ENCODE results near the gene MYO16. TPM values are rescaled to one million over a fixed set of nuclear protein-coding genes. Genes with fewer than 3 reads are reported as not detected.
"Not testable (repeated sequence)": the region's sequence is repeated elsewhere in the genome, so short reads cannot be mapped to it uniquely, and the experiment has no call there.

MYO16 gene
- polyA plus RNA-seq, 4 donors: 0.38 to 0.55 (median 0.46) TPM

DNA sequence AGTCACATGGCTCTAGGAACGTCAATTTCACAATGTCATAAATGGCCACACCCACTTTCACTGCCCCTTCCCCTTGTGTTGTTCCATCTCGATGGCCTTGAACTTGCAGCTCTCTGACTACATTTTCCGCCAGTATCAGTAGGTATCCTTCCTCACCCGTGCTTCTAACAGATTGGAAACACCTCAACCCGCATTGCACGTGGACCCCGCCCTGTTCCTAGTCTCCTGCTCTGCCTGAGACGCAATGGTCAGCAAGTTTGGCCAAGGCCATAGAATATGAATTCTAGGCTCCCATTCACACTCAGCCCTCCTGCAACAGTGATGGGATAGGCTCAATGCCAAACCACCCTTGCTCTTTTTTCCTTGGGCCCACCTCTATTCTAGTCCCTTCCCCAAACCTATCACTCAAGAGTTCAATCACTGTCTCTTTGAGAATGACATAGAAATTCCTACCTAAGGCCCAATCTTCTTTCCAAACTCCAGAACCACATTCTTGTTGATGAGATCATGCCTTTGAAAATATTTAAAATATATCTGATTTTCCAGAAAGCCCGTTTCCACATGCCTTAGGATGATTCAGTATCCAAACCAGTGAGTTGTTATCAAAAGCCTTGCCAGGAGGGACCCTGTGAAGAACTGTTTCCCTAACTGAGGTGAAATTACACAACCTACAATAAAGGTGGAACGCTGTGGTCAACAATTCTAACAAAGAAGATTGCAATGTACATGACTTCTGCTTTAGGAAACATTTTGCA is 334.6 kb downstream of the MYO16 start:
- DNase-seq (ENCODE audit: low read depth in 4 of 4, low spot score in 2 of 4): no peak

DNA sequence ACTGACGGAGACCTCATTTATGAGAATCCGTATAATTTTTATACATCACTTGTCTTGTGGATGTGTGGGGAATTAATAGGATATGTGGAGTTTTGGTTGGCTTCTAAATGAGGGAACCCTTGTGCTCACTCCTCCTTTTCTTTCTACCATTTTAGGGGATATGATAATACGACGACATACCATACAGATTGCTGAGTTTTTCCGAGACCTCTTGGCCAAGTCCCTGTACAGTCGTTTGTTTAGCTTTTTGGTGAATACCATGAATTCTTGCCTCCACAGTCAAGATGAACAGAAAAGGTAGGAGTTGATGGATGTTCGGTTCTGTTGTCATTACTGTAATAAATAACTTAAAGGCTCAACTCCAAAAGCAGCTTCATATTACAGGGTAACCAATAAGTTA is 335.2 kb downstream of the MYO16 start:
- no peak for DNase-seq (ENCODE audit: low read depth in 4 of 4, low spot score in 2 of 4)

DNA sequence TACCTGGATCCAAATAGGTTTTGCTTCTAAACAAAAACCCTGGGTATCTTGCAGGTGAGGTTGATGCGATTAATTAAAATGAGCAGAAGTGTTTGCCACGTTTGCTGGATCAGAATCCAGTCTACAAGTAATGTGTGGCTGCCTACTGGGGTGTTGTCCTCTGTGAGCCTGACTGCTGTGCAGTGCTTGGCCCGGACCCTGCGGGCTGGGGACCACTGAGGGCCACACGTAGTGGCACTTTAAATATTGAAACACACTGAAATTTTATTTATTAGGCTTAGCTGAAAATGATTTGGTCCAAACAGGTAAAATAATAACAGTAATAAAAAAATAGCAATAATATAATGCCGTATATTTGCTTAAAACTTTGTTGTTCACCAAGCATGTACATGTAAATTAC is 338.0 kb downstream of the MYO16 start:
- no peak for DNase-seq (ENCODE audit: low read depth in 4 of 4, low spot score in 2 of 4)

DNA sequence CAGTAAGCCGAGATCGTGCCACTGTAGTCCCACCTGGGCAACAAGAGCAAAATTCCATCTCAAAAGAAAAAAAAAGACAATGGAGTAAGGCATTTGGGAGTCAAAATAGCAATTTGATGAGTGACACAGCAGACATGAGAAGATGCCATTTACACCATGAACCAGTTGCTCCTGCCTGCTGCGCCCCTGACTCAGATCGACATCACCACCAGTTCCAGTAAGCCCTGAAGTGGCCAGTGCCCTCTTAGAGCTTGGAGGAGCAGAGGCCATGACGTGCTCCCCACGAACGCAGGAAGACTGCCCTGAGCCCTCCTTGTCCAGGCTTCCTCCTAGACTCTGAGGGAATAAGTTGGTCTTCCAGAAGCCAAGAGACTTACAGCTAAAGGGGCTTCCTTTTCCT is 339.2 kb downstream of the MYO16 start:
- no peak for DNase-seq (ENCODE audit: low read depth in 4 of 4, low spot score in 2 of 4)

DNA sequence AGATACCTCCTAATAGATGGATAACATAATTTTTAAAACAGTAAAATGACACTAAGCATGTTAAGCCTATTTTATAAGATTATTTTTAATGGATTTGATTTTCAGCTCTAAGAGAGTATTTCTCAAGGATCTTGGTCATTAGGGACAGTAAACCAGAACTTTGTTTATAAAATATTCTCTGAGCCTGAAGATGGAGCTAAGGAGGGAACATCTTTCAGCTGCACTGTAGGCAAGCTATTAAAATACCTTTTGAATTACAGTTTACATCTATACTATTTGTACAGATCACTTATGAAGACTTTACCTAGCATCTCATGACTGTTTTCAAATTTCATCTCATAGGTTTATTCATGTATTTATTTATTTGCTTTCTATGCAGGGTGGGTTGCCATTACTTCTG is 345.3 kb downstream of the MYO16 start:
- no peak for DNase-seq (ENCODE audit: low read depth in 4 of 4, low spot score in 2 of 4)

DNA sequence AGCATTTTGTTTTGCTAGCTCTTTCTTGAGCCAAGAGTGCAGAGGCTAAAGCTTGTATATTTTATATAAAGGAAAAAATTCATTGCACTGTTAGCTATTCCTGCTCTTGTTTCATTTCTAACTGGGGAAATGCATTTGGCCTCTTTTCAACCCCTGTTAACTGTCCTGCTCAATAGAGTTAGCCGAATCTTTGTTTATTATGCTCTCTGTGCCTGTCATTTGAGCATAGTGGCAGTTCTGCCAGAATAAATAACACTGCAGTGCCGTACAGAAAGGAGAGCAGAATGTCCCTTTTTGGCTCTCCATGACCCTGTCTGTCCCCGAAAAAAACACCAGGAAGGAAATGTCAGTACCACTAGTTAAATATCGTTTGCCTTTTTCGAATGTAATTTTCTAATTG is 350.8 kb downstream of the MYO16 start:
- no peak for DNase-seq (ENCODE audit: low read depth in 4 of 4, low spot score in 2 of 4)

DNA sequence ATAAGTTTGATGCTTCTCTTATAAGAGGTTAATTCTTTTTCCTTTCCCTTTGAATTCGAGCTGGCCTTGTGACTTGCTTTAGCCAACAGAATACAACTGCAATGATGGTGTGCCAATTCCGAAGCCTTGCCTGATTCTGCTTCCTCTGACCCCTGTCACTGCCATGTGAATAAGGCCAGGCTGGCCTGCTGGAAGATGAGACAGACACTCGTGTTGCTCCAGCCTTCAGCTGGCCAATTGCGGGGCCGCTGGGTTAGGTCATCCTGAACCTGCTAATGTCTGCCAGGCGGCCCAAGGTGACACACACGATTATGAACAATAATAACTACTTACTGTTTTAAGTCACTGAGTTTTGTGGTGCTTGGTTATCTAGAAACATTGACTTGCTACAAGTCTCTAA is 352.0 kb downstream of the MYO16 start:
- DNase-seq (ENCODE audit: low read depth in 4 of 4, low spot score in 2 of 4): no peak

DNA sequence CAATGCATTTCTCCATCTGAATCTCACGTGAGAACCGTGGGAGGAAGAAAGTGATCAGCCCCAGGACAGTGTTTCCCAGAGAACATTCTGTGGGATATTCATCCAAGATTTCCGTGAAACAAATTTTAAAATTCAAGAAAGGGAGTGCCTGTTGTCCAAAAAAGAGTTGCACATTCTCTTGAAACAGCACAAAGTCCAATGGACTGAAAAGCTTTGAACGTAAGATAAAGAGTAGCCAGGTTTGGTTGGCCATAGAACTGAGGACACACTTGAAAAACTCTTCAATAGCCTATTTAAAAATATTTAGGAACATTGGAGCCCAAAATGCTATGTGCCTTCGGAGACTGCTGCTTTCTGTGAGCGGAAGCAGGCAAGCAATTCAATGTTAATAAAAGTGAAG is 353.9 kb downstream of the MYO16 start:
- no peak for DNase-seq (ENCODE audit: low read depth in 4 of 4, low spot score in 2 of 4)

DNA sequence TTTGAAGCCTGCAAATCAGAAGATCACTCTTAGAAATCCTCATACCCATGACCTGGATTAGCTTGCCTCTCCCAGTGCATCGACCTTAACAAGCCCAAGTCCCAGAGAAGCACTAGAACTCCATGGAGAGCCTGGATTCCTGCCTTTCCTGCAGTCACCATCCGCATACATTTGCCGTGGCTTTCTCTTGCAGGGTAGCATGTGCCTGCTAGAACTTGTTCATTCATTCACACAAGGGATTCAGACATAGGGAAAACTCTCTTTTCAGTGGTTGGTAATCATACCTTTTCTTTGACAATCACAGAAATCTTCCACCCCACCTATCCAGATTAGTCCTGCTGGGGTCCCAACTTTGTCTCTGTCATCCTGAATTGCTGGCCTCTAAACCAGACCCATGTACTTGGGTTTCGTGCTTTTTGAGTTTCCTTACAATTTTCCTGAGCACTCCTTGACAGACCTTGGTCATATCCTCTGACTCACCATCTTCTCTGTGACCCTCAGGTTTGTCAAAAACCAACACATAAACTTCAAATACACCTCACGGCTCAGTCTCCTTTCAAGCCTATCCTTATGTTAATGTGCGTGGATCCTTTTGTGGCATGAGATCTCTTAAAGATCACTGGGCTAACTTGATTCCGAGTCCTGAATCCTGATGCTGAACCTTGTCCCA is 355.0 kb downstream of the MYO16 start:
- DNase-seq (ENCODE audit: low read depth in 4 of 4, low spot score in 2 of 4): no peak

DNA sequence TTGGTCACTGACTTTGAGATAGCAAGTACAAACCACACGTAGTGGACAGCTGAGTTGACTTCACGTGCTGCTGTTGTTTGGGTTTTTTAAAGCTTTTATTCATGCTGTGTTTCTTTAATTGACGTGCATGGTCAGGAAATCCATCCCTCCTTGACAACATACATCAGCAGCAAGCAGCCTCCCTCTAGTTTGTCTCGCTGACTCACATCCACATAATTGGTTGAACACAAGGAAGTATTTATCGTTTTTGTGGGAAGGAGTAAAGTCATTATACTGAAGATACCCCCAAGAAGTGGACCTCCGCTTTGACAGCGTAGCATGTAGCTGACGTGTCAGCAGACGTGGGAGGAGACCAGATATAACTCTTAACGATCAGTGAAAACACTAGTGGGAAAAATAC is 355.8 kb downstream of the MYO16 start:
- DNase-seq (ENCODE audit: low read depth in 4 of 4, low spot score in 2 of 4): no peak

DNA sequence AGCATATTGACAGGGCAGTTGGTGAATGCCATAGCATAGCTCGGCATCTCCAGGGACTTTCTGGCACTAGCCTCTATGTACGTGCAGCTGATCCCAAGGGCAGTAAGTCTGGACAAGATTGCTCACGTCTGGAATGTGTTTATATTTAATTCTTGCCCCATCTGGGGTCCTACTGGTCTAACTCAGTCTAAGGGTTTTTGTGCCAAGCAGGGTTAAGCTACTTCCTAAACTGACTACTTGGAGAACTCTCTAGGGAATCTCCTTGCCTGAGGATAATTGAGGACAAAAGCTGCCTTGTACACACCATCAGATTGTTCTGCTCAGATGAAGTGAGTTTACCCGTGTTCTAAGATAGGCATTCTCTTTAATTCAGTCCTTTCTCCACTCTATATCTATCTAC is 358.1 kb downstream of the MYO16 start:
- DNase-seq (ENCODE audit: low read depth in 4 of 4, low spot score in 2 of 4): no peak

DNA sequence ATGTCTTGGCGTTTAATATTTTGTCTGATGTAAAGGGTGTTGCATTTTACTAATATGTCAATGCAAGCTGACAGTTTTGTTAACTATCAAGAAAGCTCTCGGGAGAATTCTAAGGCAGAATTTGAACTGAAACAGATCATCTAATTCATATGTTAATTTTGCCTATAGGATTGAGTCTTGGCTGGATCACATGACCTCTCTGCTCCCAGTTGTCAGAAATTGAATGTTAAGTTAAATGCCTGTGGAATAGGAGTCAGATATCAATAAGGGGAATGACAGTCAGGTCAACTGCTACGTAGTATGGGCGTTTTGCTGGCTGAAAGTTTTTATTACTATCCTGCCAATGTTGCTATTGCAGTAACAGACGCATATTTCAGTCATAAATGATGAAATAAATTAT is 358.5 kb downstream of the MYO16 start:
- DNase-seq (ENCODE audit: low read depth in 4 of 4, low spot score in 2 of 4): no peak

DNA sequence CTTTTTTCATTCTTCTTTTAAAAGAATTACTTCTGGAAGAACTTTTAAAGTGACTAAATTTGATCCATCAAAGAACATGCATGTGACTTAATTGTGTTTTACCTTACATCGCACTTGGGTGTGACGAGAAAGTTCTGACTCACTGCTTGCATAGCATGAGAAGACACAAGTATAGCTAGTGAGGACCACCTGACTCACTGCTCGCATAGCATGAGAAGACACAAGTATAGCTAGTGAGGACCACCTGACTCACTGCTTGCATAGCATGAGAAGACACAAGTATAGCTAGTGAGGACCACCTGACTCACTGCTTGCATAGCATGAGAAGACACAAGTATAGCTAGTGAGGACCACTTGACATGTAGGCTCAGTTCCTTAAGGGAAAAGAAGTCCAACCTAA is 362.0 kb downstream of the MYO16 start:
- not testable (repeated sequence) for DNase-seq (ENCODE audit: low read depth in 4 of 4, low spot score in 2 of 4)

DNA sequence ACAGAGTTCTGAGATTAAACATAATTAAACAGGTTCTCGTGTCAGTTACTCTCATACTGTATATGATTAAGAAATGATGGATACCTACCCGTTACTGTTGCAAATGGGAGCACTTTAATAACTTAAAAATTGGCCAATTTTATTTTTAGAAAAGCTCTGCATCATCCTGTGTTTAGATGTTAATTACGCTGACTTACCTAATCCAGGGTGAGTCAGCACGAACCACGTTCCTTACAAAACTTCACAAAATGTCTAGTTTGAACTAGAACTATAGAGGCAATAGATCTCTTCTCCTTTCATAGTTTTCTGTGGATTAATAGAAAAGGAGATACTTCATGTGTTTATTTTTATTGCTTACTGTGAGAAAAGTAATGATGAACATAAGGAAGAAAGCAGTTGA is 363.9 kb downstream of the MYO16 start:
- no peak for DNase-seq (ENCODE audit: low read depth in 4 of 4, low spot score in 2 of 4)

DNA sequence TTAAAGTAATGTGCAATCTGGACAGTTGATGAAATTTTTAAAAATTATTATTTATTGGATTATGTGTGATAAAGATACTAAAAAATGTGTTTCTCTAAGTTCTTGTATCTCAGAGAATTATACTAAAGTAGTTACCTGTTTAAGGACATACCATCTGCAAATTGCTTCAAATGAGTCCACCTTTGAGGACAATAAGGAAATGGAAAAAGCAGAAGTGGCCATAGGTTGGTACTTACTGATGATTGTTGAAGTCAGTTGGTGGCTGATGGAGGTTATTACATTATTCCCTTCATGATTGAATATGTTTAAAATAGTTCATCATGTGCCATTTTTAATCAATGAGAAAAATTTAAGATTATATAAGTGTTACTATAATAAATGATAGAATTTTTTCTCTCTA is 367.0 kb downstream of the MYO16 start:
- no peak for DNase-seq (ENCODE audit: low read depth in 4 of 4, low spot score in 2 of 4)

DNA sequence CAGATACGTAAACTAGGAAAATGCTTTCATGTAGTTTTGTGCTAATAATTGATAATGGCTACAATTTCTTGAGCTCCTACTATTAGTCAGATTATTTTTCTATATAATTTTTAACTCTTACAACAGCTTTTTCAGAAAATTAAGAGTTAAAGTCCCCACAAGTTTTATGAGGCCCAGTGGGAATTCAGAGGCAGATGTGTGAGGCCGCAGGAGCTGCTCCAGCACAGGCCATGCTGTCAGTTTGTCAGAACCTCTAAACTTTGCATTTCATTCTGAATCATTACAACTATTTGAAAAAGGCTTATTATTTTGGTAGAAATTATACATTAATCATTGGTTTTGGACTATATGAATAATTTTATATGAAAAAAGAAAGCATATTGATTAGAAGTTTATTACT is 370.8 kb downstream of the MYO16 start:
- no peak for DNase-seq (ENCODE audit: low read depth in 4 of 4, low spot score in 2 of 4)

DNA sequence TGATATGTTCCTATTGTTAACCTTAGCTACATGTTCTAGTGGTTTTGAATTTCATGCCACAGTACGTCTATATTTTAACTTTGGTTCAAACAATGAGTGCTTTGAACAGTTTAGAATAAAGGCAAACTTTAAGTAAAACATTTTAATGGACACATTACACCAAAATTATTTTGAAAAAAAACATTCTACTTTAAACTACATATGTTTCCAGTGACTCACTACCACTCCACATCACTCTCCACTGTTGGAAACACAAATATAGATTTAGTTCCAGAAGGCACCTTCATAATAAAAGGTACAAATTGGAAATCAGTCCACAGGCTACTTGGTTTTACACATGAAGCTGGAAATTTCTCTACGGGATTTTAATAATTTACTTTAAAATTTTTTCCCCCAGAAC is 373.5 kb downstream of the MYO16 start:
- no peak for DNase-seq (ENCODE audit: low read depth in 4 of 4, low spot score in 2 of 4)

DNA sequence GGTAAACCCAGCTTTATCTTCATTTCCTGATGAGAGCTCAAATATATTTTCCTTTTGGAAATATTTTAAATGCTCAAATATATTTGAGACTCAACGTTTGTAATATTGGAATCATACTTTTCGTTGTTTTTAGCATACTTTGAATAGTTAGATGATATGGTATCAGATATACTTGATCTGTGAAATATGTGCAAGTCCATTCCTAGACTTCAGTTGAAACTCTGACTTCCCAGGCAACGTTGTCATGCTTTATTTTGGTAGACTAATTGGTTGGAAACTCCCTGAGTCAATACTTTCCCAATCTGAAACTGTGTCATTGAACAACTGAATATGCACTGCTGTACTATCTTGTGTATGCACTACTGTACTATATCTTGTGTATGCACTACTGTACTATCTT is 378.5 kb downstream of the MYO16 start:
- no peak for DNase-seq (ENCODE audit: low read depth in 4 of 4, low spot score in 2 of 4)

DNA sequence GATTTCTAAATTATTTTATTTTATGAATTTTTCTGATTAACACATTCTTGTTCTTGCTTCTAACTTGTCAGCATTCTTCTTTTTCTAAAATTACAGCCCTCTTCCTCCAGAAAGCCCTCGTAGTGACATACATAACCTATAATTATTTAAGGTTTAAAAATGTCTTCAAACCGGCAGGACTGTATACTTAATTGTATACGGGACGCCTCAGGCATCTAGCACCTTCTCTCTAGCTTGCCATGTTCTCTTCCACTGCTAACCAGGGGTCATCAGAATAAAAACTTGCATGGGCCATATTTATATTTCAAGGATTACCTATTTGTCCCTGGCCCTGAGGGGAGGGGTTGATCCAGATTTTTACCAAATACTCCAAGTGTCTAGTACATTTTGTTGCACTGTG is 380.3 kb downstream of the MYO16 start:
- DNase-seq (ENCODE audit: low read depth in 4 of 4, low spot score in 2 of 4): no peak

DNA sequence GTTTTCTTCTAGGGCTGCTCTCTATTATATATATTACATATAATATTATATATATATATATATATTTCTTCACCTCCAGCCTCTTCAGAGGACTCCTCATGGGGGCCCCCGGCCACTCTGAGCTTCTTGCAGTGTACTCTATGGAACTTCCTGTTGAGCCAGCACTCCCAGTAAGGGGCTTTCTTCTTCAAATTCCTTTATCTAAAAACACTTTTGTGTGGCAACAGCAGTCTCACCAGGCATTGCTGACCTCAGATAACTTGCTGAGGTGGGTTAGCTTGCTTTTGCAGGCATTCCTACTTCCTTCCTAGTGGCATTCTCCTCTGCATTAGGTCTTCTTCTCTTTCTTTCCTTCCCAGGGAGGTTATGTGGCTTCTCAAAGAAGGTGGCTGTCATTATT is 381.5 kb downstream of the MYO16 start:
- DNase-seq (ENCODE audit: low read depth in 4 of 4, low spot score in 2 of 4): no peak

DNA sequence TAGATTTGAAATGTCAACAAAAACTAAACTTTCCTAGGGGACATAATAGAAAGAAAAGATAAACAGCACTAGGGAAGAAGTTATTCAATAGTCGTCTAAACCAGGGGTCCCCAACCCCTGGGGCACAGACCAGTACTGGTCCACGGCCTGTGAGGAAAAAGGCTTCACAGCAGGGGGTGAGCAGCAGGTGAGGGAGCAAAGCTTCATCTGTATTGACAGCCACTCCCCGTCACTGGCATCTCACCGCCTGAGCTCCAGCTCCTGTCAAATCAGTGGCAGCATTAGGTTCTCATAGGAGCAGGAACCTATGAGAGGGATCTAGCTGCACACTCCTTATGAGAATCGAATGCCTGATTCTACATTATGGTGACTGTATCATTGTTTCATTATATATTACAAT is 382.7 kb downstream of the MYO16 start:
- DNase-seq (ENCODE audit: low read depth in 4 of 4, low spot score in 2 of 4): no peak

DNA sequence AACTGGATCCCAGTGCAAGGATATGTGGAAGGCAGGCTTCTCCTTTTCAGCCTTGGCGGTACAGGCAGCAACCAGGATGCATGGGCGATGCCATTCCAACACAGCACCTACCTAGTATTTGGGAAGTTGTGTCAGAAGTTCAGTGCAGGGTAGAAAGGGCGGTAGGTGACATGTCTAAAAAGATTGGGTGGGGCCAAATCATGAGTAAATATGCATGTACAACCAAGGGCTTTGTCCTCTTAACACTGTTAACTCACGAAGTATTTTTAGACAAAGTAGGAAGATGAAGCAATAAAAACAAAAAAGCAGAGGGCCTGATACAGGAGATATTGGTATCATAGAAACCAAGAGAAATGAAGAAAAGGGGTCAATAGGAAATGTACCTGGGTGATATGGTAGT is 392.1 kb downstream of the MYO16 start:
- DNase-seq (ENCODE audit: low read depth in 4 of 4, low spot score in 2 of 4): no peak

DNA sequence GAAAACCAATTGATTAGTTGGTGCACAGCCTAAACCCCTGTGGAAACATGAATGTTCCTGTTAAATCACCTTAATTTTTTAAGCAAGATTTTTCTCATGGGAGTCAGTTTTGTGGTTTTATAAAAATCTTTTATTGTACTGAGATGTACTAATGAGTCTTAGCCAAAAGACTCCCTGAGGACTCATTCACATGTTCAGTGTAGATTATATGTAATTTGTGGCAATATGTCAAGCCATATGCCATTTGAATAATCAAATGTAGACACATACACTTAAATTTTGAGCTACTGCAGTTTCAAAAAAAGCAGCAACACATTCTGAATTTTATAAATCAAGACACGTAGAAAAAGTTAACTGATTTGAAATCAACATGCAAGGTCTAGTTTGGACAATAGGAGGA is 395.2 kb downstream of the MYO16 start:
- no peak for DNase-seq (ENCODE audit: low read depth in 4 of 4, low spot score in 2 of 4)
